GM12865 (cell line): Measurements from ENCODE around the gene EIF4B.
"Not testable (repeated sequence)": the region's sequence is repeated elsewhere in the genome, so short reads cannot be mapped to it uniquely, and the experiment has no call there.

Experiments used
- DNase-seq: peaks from one replicate; pipeline ENCODE4 v3.0.0; 2010; ENCODE audit warnings: low read depth
- H3K4me3 ChIP-seq: 2 replicates; pipeline ENCODE4 v1.5.1; 2011; ENCODE audit warnings: mild to moderate bottlenecking, low read depth, low read length, control low read depth
- TF ChIP-seq, protein P1 (sequence below): IDR thresholded peaks from 2 replicates; pipeline ENCODE4 v1.5.1; 2011; ENCODE audit warnings: low read length, control low read depth, low read depth, inconsistent platforms; ENCODE audit not compliant: insufficient read depth; ENCODE audit errors: missing control alignments

Gene EIF4B

GRCh38 chr12:53004178-53004577, 2.1 kb upstream of the EIF4B start:
- H3K4me3 ChIP-seq = no peak overlapping the region
- TF ChIP-seq, protein P1, sequence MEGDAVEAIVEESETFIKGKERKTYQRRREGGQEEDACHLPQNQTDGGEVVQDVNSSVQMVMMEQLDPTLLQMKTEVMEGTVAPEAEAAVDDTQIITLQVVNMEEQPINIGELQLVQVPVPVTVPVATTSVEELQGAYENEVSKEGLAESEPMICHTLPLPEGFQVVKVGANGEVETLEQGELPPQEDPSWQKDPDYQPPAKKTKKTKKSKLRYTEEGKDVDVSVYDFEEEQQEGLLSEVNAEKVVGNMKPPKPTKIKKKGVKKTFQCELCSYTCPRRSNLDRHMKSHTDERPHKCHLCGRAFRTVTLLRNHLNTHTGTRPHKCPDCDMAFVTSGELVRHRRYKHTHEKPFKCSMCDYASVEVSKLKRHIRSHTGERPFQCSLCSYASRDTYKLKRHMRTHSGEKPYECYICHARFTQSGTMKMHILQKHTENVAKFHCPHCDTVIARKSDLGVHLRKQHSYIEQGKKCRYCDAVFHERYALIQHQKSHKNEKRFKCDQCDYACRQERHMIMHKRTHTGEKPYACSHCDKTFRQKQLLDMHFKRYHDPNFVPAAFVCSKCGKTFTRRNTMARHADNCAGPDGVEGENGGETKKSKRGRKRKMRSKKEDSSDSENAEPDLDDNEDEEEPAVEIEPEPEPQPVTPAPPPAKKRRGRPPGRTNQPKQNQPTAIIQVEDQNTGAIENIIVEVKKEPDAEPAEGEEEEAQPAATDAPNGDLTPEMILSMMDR = no peak
- DNase-seq = no peak

DNA sequence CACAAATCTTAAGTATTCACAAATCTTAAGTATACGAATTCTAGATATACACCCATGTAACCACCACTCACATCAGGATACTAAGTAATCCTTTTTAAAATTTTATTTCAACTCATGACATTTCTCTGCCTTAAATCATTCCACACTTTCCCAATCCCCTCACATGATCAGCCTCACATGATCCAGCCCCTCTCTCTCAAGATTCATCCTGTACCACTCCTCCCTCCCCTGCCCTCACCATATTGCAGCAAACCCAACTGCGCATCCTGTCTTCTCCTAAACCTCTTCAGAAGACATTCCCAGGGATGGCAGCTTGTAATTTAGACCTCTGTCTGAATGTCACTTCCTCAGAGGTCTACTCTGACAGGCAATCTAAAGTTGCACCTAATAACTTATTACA, 1.7 kb upstream of the EIF4B start:
- no peak overlapping the region for H3K4me3 ChIP-seq
- DNase-seq = no peak
- TF ChIP-seq, protein P1 = no peak

DNA sequence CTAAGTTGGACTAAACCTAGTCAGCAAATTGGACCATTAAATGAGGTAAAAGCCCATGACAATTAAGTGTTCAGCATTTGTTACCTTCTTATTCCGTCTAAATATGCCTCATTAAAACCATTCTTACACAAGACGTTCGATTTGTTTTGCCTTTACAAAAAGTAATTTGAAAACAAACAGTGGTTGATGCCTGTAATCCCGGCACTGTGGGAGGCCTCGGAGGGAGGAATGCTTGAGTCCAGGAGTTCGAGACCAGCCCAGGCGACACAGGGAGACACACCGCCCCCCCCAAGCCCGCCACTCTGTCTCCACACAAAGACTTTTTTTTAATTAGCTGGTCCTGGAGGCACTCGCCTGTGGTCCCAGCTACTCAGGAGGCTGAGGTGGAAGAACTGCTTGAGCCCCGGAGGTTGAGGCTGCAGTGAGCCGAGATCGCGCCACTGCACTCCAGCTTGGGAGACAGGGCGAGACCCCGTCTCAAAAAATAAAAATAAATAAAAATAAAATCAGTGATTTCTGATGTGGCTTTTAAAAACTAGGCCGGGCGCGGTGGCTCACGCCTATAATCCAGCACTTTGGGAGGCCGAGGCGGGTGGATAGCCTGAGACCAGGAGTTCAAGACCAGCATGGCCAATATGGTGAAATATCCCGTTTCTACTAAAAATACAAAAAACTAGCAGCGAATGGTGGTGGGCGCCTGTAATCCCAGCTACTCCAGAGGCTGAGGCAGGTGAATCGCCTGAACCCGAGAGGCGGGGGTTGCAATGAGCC, 856 bp upstream of the EIF4B start:
- TF ChIP-seq, protein P1 = no peak
- peak overlapping the region; percentile 94 for H3K4me3 ChIP-seq
- DNase-seq = peak; percentile 14

- TF ChIP-seq, protein P1 = no peak
- peak; percentile 88 for DNase-seq
Observed at GRCh38 chr12:53006810-53007309, 604 bp downstream of the EIF4B start.

GRCh38 chr12:53007343-53007742, 1.1 kb downstream of the EIF4B start:
- TF ChIP-seq, protein P1 = no peak
- peak overlapping the region; percentile 91 for H3K4me3 ChIP-seq
- no peak for DNase-seq

More at GRCh38 chr12:53006810-53007309, 604 bp downstream of the EIF4B start:
- H3K4me3 ChIP-seq = peak overlapping the region; percentile 91

GRCh38 chr12:53008760-53009159, 2.5 kb downstream of the EIF4B start:
- peak overlapping the region; percentile 91 for H3K4me3 ChIP-seq
- DNase-seq = not testable (repeated sequence)

DNA sequence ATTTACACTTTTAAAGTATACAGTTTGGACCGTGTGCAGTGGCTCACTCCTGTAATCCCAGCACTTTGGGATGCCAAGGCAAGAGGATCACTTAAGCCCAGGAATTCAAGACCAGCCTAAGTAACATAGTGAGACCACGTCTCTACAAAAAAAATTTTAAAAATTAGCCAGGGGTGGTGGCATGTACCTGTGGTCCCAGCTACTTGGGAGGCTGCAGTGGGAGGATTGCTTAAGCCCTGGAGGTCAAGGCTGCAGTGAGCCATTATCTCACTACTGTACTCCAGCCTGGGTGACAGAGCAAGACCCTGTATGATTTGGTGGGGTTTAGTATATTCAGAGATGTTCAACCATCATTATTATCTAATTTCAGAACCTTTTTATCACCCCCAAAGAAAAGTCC, 4.7 kb downstream of the EIF4B start:
- no peak for DNase-seq
- no peak overlapping the region for H3K4me3 ChIP-seq
- TF ChIP-seq, protein P1 = no peak
